Activated gamma-delta T cell treated with anti-CD3 and anti-CD28 coated beads, Interleukin-2, amount 50 U/mL, for 16 hours (primary cell): ENCODE data around the gene SNX18.

Experiments
- DNase-seq: peaks from one replicate; pipeline ENCODE4 v3.0.0-alpha.2; 2020; ENCODE audit warnings: low read depth

SNX18 gene

DNA sequence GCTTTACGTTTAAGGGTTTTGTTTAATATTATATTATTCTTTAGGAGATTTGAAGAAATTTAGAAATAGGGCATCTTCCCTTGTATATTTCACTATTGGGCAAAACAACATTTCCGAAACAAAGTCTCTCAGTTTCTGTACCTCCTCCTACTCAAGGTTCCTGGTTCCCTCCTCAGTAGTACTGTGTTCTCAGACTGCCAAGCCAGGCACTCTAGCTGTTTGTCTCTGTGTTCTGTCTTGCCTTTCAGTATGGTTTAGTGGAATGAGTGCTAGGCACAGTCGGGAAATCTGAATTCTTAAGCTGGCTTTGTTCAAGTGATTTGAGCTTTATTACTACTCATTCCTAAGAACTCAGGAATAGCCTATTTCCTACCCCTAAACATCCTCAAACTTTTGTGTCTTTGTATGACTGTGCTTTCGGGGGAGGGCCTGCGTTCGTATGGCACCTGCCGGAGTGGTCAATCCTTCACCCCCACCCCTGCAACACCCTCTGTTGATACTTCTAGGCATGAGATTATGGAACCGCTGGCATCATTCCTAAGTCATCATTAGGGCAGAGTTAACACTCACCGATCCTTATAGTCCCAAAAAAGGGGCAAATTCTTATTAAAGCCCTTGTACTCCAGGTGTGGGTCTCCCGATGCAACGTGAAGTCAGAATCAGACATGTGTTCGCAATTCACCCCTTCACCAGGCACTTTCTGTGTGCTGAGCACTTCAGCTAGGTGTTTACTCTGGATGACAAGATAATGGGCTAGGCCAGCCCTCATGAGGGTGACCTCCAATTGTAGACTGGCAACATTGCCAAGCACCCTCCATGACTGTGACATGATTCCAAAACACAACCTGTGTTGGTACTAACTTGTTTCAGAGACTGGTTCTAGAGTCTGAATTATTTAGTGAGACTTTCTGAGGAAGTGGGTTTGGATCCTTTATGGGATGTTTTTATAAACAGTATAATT, 24.5 kb downstream of the SNX18 start:
- no peak for DNase-seq

DNA sequence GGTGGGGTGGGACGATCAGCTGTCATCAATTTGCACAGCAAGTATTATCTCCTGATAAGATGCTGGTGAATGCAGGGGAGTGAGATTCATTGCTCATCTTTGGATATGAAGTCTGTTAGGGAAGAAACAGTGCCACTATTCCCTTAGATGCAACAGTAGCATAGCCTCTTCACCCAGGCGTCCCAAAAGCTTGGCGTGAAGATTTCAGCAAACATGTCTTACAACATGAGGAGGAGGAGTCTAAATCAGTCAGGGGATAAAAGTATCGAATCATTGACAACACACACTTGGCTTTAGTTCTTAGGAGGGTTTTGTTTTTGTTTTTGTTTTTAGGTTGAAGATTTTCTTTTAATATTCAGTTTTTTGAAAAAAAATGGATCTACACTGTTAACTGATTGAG, 26.5 kb downstream of the SNX18 start:
- no peak for DNase-seq

GRCh38 chr5:54545796-54546195, 28.2 kb downstream of the SNX18 start:
- no peak for DNase-seq

DNA sequence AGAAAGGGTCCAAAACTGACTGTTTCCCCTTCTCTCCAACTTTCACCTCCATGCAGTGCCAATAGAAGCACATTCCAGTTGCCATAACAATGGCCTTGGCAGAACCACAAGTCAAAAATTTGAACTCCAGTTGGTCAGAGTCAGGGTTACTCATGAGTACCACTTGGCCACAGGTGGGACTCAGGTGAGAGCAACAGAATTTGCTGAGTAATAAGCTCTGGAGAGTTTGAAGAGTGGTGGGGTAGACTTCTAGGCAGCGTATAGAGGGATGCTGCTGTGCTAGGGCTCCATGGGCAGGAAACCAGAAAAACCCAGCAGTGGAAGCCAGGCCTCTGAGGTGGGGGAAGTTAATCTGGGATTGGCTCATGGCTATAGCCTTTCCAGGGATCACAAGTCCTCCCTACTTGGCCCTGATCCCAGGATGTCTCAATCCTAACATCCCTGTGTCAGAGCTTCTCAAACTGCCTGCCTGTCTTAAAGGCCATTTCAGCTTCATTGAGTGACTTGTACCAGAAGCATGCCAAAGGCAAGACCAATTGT, 30.2 kb downstream of the SNX18 start:
- no peak for DNase-seq

DNA sequence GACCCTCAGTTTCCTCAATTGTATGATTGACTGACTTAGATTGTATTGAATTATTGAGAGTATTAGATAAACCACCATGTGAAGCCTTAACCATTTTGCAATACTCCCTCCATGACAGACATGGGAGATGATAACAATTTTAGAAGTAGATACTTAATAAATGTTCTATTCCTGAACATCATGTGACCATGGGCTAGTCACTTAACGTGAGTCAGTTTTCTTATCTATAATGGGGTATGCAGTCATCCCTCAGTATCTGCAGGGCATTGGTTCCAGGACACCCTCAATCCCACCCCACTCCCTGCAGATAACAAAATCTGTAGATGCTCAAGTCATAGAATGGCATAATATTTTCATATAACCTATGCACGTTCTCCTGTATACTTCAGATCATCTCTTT, 31.0 kb downstream of the SNX18 start:
- DNase-seq: no peak

GRCh38 chr5:54551292-54551691, 33.7 kb downstream of the SNX18 start:
- DNase-seq: no peak

- no peak for DNase-seq
These were observed 34.4 kb downstream of the SNX18 start for GRCh38 chr5:54551926-54552325.

GRCh38 chr5:54552446-54552845, 34.9 kb downstream of the SNX18 start:
- no peak for DNase-seq

DNA sequence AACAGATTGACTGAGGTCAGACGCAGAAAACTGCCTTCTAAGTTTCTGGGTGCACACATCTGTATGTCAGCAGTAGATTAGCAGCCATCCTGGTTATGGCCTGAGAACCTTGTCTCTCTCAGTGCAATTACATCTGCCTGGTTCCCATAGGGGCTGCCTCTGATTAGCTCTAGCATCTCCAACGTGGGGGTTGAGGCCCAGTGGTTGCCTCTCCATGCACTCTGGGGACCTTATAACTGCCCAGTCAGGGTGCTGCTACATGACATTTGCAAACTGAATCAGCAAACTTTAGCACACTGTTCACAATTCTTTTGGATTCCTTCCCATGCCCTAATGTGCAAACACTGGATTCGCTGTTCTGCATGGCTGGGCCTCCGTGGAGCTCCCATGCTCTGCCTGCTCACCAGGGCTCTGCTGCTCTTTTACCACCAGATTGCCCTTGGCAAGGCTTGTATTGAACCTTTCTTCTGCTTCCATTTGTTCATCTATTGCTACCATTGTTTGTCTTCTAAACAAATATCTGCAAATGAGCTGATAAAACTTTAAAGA, 36.2 kb downstream of the SNX18 start:
- DNase-seq: no peak

GRCh38 chr5:54556141-54556540, 38.6 kb downstream of the SNX18 start:
- DNase-seq: no peak

GRCh38 chr5:54558362-54558761, 40.8 kb downstream of the SNX18 start:
- DNase-seq: no peak

- DNase-seq: no peak
These were observed 44.1 kb downstream of the SNX18 start for GRCh38 chr5:54561651-54562050.

DNA sequence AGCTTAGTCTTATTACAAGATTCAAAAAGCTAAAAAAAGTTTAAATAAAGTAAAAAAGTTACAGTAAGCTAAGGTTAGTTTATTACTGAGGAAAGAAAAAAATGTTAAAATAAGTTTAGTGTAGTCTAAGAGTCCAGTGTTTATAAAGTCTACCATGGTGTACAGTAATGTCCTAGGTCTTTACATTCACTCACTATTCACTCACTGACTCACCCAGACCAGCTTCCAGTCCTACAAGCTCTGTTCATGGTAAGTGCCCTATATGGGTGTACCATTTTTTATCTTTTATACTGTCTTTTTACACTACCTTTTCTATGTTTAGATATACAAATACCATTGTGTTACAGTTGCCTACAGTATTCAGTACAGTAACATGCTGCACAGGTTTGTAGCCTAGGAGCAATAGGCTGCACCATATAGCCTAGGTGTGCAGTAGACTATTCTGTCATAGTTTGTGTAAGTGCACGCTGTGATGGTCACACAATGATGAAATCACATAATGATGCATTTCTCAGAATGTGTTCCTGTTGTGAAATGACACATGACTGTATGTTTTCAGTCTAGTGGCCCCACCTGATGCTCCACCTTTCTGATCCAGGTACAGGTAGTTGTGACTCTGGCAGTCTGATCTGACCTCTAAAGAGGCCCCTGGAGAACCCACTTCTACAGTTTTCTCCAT, 45.7 kb downstream of the SNX18 start:
- no peak for DNase-seq

GRCh38 chr5:54567996-54568395, 50.4 kb downstream of the SNX18 start:
- no peak for DNase-seq

DNA sequence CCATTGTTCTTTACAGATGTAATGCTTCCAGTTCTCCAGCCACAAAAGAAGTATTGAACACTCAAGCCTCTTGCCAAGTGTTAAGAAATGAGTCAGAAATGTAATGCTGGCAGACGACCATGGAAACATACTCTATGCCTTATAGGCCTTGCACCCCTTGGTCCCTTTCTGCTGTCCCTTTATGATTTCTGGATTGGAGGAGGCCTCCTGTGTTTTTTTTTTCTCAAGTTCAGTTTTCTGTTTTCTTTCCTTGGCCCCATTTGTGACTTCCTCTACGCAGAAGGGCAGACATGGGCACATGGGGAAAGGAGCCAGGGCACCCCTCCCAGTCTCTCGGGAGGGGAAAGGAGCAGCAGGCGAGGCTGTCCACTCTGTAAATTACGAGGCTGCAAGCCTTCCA, 53.4 kb downstream of the SNX18 start:
- DNase-seq: no peak

GRCh38 chr5:54571462-54571861, 53.9 kb downstream of the SNX18 start:
- no peak for DNase-seq

DNA sequence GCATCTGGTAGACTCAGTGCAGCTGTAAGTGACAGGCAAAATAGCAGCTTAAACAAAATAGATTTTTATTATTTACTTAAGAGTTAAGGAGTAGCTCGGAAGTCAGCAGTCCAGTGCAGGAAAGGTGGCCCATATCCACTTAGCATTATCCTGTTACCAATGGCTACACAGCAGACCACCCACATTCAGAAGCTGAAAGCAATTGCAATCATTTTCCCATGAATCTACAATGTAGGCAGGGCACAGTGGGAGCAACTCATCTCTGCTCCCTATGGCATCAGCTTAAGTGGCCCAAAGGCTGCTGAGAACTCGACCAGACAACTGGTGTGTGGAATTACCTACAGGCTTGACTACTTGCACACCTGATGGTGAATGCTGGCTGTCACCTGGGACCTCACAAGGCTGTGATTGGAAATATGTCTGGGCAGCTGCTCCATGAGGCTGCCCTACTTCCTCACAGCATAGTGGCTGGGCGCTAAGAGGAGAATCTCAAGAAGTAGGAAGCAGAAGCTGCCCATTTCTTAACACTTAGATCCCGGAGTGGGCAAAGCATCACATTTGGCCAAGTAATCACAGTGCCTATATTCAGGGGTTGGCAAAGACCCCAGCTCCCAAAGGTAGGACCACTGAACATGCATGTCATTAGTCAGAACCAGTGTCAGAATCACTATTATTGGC, 56.4 kb downstream of the SNX18 start:
- no peak for DNase-seq

DNA sequence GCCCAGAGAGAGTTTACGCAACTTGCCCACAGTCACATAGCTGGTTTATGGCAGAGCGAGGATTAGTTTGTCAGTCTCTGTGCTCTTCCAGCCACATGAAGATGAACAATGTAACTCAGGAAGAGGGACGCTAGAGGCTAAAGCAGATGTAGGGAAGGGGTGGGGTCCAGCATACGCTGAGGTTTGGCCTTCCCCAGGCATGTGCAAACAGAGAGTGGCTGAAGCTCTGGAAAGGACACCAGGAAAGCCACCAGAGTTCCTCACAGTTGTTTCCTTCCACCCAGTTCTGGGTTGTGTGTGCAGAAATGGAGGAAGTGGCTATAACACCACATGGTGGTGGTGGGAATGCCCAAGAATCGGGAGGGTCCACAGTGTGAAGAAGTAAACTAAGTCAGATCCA, 60.0 kb downstream of the SNX18 start:
- no peak for DNase-seq

GRCh38 chr5:54577937-54578653, 60.5 kb downstream of the SNX18 start:
- no peak for DNase-seq

- DNase-seq: no peak
These were observed 62.2 kb downstream of the SNX18 start for GRCh38 chr5:54579591-54580295.
